Neutrophil (primary cell): ENCODE data around the gene TBCD.

ENCODE experiments used
- H3K27ac ChIP-seq: fragments of 200-600 bp; sonication (generic); 2 replicates; pipeline ENCODE4 v1.5.1; 2016; ENCODE audit warnings: mild to moderate bottlenecking, moderate library complexity
- H3K27me3 ChIP-seq: fragments of 200-600 bp; sonication (generic); 2 replicates; pipeline ENCODE4 v1.6.0; 2016; ENCODE audit warnings: mild to moderate bottlenecking
- H3K36me3 ChIP-seq: fragments of 200-600 bp; sonication (generic); 2 replicates; pipeline ENCODE4 v1.5.1; 2017
- H3K4me1 ChIP-seq, 2 experiments: fragments of 200-600 bp in 1 of 2; sonication (generic) in 1 of 2; 1 replicate in 1 of 2; 2 replicates in 1 of 2; pipeline versions ENCODE4 v1.5.1 to v1.6.1; 2013 to 2016; ENCODE audit warnings: low read depth in 1 of 2, low read length in 1 of 2, mild to moderate bottlenecking in 1 of 2, moderate library complexity in 1 of 2; ENCODE audit not compliant: control insufficient read depth in 1 of 2, insufficient read depth in 1 of 2
- H3K4me3 ChIP-seq, 2 experiments: fragments of 200-600 bp in 1 of 2; sonication (generic) in 1 of 2; 1 replicate in 1 of 2; 2 replicates in 1 of 2; pipeline ENCODE4 v1.5.1; 2013 to 2016; ENCODE audit warnings: low read depth in 1 of 2, low read length in 1 of 2, mild to moderate bottlenecking in 1 of 2, moderate library complexity in 1 of 2
- H3K9me3 ChIP-seq: fragments of 200-600 bp; sonication (generic); 2 replicates; pipeline ENCODE4 v1.5.1; 2016
- TF ChIP-seq, protein P1 (sequence below): fragments of 200-600 bp; sonication (generic); IDR thresholded peaks from 2 replicates; pipeline ENCODE4 v1.5.1; 2016; ENCODE audit warnings: antibody characterized with exemption

The TBCD gene

DNA sequence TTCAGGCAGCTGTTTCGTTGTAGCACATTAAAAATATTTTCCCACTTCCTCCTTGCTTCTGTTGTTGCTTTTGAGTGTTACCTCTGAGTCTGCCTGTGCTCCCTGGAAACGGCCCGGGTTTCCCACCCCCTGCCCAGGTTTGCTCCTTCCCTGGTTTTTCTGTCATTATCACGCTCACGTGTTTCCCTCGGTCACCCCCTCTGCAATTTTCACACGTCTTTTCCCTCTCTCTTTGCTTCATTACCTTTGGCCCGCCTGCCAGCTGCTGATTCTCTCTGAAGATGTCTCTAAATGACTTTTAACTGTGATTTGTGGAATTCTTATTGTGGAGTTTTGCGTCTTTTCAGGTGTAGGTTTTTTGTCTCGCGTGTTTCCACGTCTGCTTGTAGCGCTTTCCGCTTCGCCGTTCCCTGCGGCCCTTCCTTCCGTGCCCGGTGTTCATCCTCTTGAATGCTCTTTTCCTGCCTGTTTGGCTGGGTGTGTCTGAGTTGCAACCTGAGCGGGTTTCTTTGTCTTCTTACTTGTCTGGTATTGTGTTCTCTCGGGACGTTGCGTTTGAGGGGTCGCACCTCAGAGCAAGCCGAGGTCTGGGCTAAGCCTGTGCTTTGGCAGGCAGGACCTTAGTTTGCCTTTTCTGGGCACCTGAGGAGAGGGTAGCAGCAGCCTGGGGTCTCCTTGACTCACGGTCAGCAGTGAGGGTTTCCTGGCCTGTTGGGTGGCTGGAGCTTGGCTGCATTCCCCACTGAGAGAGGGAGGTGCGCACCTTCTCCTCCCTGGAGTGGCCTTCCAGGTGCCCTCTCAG is 184.3 kb downstream of the TBCD start:
- no peak overlapping the region for H3K4me3 ChIP-seq
- H3K4me1 ChIP-seq, result no peaks in the 10 kb centered on the region
- H3K36me3 ChIP-seq, result peaks cover 92% of the 10 kb centered on the region
- no peak overlapping the region for H3K27ac ChIP-seq
- no peaks in the 10 kb centered on the region for H3K9me3 ChIP-seq
- no peaks in the 10 kb centered on the region for H3K27me3 ChIP-seq
- TF ChIP-seq, protein P1, sequence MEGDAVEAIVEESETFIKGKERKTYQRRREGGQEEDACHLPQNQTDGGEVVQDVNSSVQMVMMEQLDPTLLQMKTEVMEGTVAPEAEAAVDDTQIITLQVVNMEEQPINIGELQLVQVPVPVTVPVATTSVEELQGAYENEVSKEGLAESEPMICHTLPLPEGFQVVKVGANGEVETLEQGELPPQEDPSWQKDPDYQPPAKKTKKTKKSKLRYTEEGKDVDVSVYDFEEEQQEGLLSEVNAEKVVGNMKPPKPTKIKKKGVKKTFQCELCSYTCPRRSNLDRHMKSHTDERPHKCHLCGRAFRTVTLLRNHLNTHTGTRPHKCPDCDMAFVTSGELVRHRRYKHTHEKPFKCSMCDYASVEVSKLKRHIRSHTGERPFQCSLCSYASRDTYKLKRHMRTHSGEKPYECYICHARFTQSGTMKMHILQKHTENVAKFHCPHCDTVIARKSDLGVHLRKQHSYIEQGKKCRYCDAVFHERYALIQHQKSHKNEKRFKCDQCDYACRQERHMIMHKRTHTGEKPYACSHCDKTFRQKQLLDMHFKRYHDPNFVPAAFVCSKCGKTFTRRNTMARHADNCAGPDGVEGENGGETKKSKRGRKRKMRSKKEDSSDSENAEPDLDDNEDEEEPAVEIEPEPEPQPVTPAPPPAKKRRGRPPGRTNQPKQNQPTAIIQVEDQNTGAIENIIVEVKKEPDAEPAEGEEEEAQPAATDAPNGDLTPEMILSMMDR, result no peak

DNA sequence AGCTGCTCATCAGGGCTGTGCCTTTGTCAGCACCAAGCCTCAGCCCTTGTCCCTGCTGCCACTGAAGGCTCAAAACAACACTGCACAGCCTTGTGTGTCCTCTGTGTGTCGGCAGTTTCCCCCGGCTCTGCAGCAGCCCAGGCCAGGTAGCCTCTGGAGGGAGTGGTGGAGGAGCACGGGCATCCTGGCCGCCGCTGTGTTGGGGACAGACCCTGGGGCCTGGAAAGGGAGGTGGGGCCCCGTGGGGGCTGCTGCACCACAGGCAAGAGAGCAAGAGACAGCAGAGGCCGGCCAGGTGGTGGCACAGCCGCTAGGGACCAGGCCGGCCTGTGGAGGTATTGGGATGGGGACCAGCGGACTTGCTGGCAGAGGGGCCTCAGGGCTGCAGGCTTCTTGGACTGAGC is 184.9 kb downstream of the TBCD start:
- Histone ChIP-seq H3K4me3 (no peak overlapping the region), H3K4me1 (no peaks in the 10 kb centered on the region), H3K9me3 (no peaks in the 10 kb centered on the region), H3K27ac (no peak overlapping the region), H3K27me3 (no peaks in the 10 kb centered on the region), H3K36me3 (peaks cover 92% of the 10 kb centered on the region)
- TF ChIP-seq, protein P1, result no peak

DNA sequence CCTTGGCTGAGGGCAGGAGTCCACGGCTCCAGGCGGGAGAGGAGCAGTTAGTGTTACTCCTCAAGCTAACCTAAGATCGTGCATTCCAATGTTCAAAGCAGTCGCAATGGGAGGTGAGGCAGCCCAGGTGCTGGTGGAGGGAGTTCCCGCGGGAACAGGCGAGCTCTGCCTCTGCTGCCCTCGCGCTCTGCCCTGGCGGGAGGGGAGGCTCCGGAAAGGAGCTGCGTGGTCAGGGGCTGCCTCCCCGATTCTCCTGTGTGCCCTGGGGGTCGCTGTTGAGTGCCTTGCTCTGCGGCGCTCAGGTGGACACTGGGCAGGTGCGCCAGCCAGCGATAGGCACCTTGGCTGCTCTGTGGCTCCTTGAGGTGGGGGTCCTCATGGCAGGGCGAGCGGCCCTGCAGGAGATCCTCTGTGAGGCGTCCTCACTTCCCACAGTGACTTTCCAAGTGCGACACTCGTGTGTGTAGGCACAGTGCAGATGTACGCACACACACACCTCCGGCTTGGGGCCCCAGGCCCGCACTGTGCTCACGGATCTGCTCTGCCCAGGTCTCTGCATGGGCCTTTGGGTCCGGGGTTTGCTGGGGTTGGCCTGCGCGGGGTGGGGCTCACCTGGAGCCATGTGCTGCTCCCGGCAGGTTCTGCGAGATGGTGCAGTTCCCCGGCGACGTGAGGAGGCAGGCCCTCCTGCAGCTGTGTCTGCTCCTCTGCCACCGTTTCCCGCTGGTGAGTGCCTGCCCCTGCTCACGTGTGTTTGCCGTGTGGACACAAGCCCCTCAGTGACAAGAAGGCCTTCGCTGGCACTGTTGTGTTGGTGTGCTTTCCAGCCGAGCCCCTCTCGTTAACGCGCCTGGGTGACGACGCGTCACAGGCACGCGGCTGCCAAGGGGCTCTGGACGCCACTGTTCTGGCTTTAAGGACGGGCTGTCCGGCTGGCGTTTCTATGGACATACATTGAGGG is 185.8 kb downstream of the TBCD start:
- H3K9me3 ChIP-seq, result no peaks in the 10 kb centered on the region
- no peaks in the 10 kb centered on the region for H3K4me1 ChIP-seq
- no peaks in the 10 kb centered on the region for H3K27me3 ChIP-seq
- no peak overlapping the region for H3K4me3 ChIP-seq
- H3K27ac ChIP-seq, result no peak overlapping the region
- TF ChIP-seq, protein P1, result no peak
- H3K36me3 ChIP-seq, result peaks cover 93% of the 10 kb centered on the region

- Histone ChIP-seq H3K4me3 (no peak overlapping the region), H3K27me3 (no peaks in the 10 kb centered on the region), H3K27ac (no peak overlapping the region), H3K4me1 (no peaks in the 10 kb centered on the region), H3K36me3 (peaks cover 95% of the 10 kb centered on the region), H3K9me3 (no peaks in the 10 kb centered on the region)
- TF ChIP-seq, protein P1, result no peak
These were observed 186.6 kb downstream of the TBCD start for GRCh38 chr17:82938486-82938872.

GRCh38 chr17:82938873-82939620 is 187.2 kb downstream of the TBCD start:
- H3K36me3 ChIP-seq, result peaks cover 95% of the 10 kb centered on the region
- H3K4me3 ChIP-seq, result no peak overlapping the region
- TF ChIP-seq, protein P1, result no peak
- no peaks in the 10 kb centered on the region for H3K4me1 ChIP-seq
- no peak overlapping the region for H3K27ac ChIP-seq
- H3K9me3 ChIP-seq, result no peaks in the 10 kb centered on the region
- H3K27me3 ChIP-seq, result no peaks in the 10 kb centered on the region
